Measurements from ENCODE around the gene LPCAT2.

LPCAT2 gene

GRCh38 chr16:55506083-55506482 lies 2.8 kb upstream of the LPCAT2 start:
- no peak for DNase-seq

GRCh38 chr16:55506708-55507107 lies 2.2 kb upstream of the LPCAT2 start:
- DNase-seq: no peak

- no peak for DNase-seq
These were observed 476 bp upstream of the LPCAT2 start for GRCh38 chr16:55508271-55508921.

GRCh38 chr16:55510185-55510805 lies 1.4 kb downstream of the LPCAT2 start:
- DNase-seq: no peak

- DNase-seq: no peak
These were observed 4.1 kb downstream of the LPCAT2 start for GRCh38 chr16:55512941-55513340.

- DNase-seq: no peak
These were observed 4.7 kb downstream of the LPCAT2 start for GRCh38 chr16:55513616-55514015.

GRCh38 chr16:55515111-55515510 lies 6.2 kb downstream of the LPCAT2 start:
- DNase-seq: no peak

GRCh38 chr16:55521792-55522191 lies 12.9 kb downstream of the LPCAT2 start:
- DNase-seq: no peak

GRCh38 chr16:55526441-55526840 lies 17.6 kb downstream of the LPCAT2 start:
- no peak for DNase-seq

GRCh38 chr16:55527885-55528284 lies 19.0 kb downstream of the LPCAT2 start:
- no peak for DNase-seq

- no peak for DNase-seq
These were observed 20.1 kb downstream of the LPCAT2 start for GRCh38 chr16:55529018-55529417.

- no peak for DNase-seq
These were observed 21.5 kb downstream of the LPCAT2 start for GRCh38 chr16:55530316-55530856.

GRCh38 chr16:55532227-55532626 lies 23.4 kb downstream of the LPCAT2 start:
- no peak for DNase-seq

GRCh38 chr16:55534756-55535155 lies 25.9 kb downstream of the LPCAT2 start:
- DNase-seq: no peak

GRCh38 chr16:55539049-55539448 lies 30.2 kb downstream of the LPCAT2 start:
- no peak for DNase-seq

GRCh38 chr16:55539488-55539887 lies 30.6 kb downstream of the LPCAT2 start:
- DNase-seq: no peak

- DNase-seq: no peak
These were observed 31.3 kb downstream of the LPCAT2 start for GRCh38 chr16:55540221-55540620.

GRCh38 chr16:55542459-55543082 lies 33.7 kb downstream of the LPCAT2 start:
- no peak for DNase-seq

- DNase-seq: no peak
These were observed 34.6 kb downstream of the LPCAT2 start for GRCh38 chr16:55543472-55543871.

GRCh38 chr16:55552621-55553020 lies 43.7 kb downstream of the LPCAT2 start:
- DNase-seq: no peak

- DNase-seq: no peak
These were observed 46.6 kb downstream of the LPCAT2 start for GRCh38 chr16:55555436-55555835.

- no peak for DNase-seq
These were observed 48.3 kb downstream of the LPCAT2 start for GRCh38 chr16:55557186-55557585.

GRCh38 chr16:55559233-55559632 lies 50.4 kb downstream of the LPCAT2 start:
- DNase-seq: no peak

GRCh38 chr16:55559933-55560516 lies 51.2 kb downstream of the LPCAT2 start:
- DNase-seq: no peak
